A673 (cell line): ENCODE data around the gene PPP1R13B. TPM values are rescaled to one million over a fixed set of nuclear protein-coding genes. Genes with fewer than 3 reads are reported as not detected.

Experiments used
- BruUV-seq: library from RNA; stranded (reverse); fragments of 400-500 nt; replicated peaks from 2 replicates; lab custom pipeline; 2021; lab: Mats Ljungman, UMichigan
- CTCF ChIA-PET: fragments of 300-600 bp; sonication (Branson Sonifier 250); formaldehyde crosslinking; loops from one replicate; lab custom pipeline; 2022; ENCODE audit warnings: antibody characterized with exemption; lab: Charles Lee
- POLR2A ChIA-PET: fragments of 300-600 bp; sonication (Branson Sonifier 250); formaldehyde crosslinking; loops from one replicate; lab custom pipeline; 2022; ENCODE audit warnings: antibody characterized with exemption; ENCODE audit not compliant: low non-redundant PET; lab: Charles Lee
- DNase-seq: peaks from one replicate; pipeline ENCODE4 v3.0.0-alpha.2; 2015; ENCODE audit warnings: low spot score
- H3K27ac ChIP-seq: fragments of 200-600 bp; sonication (generic); 2 replicates; pipeline ENCODE4 v1.5.1; 2016; ENCODE audit warnings: mixed run types, low read depth, mild to moderate bottlenecking, mixed read lengths, antibody characterized with exemption, low read length; ENCODE audit not compliant: poor library complexity, severe bottlenecking
- H3K27me3 ChIP-seq: fragments of 200-600 bp; sonication (generic); replicated peaks from 2 replicates; pipeline ENCODE4 v1.6.1; 2017; ENCODE audit warnings: mixed run types, low read depth, mild to moderate bottlenecking, mixed read lengths, antibody characterized with exemption, low read length; ENCODE audit not compliant: insufficient read depth, poor library complexity
- H3K36me3 ChIP-seq: fragments of 200-600 bp; sonication (generic); 2 replicates; pipeline ENCODE4 v1.6.1; 2016; ENCODE audit warnings: mixed run types, mild to moderate bottlenecking, mixed read lengths, antibody characterized with exemption, low read length; ENCODE audit not compliant: insufficient read depth, poor library complexity, severe bottlenecking
- H3K4me1 ChIP-seq: fragments of 200-600 bp; sonication (generic); 2 replicates; pipeline ENCODE4 v1.6.1; 2017; ENCODE audit warnings: mixed run types, mild to moderate bottlenecking, mixed read lengths, antibody characterized with exemption, low read length; ENCODE audit not compliant: insufficient read depth, poor library complexity, severe bottlenecking
- H3K4me3 ChIP-seq: fragments of 200-600 bp; sonication (generic); 2 replicates; pipeline ENCODE4 v1.5.1; 2016; ENCODE audit warnings: low read depth, mixed run types, mild to moderate bottlenecking, mixed read lengths, low read length; ENCODE audit not compliant: poor library complexity, severe bottlenecking
- H3K9me3 ChIP-seq: fragments of 200-600 bp; sonication (generic); 2 replicates; pipeline ENCODE4 v1.6.1; 2016; ENCODE audit warnings: mixed run types, low read depth, mild to moderate bottlenecking, mixed read lengths, antibody characterized with exemption, low read length; ENCODE audit not compliant: poor library complexity, severe bottlenecking
- CTCF ChIP-seq: fragments of 300-800, 200-600 bp; sonication (generic); conservative IDR thresholded peaks from 2 replicates; pipeline ENCODE4 v1.5.1; 2017; ENCODE audit warnings: low read depth, mild to moderate bottlenecking, antibody characterized with exemption, low read length, moderate library complexity, mixed read lengths
- EZH2 ChIP-seq: fragments of 200-600 bp; sonication (generic); IDR thresholded peaks from 2 replicates; pipeline ENCODE4 v1.6.1; 2017; ENCODE audit warnings: borderline replicate concordance, low read depth, mild to moderate bottlenecking, mixed read lengths, antibody characterized with exemption, low read length; ENCODE audit not compliant: poor library complexity, severe bottlenecking
- intact Hi-C: fragments of 100-400 bp; cut with micrococcal nuclease; formaldehyde crosslinking; loops from one replicate; pipeline ENCODE4 v1.10.0; 2022; ENCODE audit not compliant: unreplicated experiment
- total RNA-seq: library from RNA; stranded (reverse); gene quantifications from 2 replicates; pipeline ENCODE4 v1.2.3, GENCODE V29; 2021

The PPP1R13B gene
- total RNA-seq, 1 experiment from 2014 or later = 4.8 TPM

GRCh38 chr14:103728141-103728540 is 119.2 kb downstream of the PPP1R13B start:
- Histone ChIP-seq H3K36me3 (peaks cover 16% of the 10 kb centered on the region), H3K4me1 (no peaks in the 10 kb centered on the region), H3K27me3 (no peaks in the 10 kb centered on the region), H3K9me3 (no peaks in the 10 kb centered on the region), H3K4me3 (no peak overlapping the region), H3K27ac (no peak overlapping the region)
- no TSS peak for BruUV-seq
- CTCF ChIA-PET = no interaction called here
- intact Hi-C loops = no loop called here
- POLR2A ChIA-PET = no interaction called here
- TF ChIP-seq CTCF (no peak), EZH2 (no peak)
- DNase-seq = no peak

DNA sequence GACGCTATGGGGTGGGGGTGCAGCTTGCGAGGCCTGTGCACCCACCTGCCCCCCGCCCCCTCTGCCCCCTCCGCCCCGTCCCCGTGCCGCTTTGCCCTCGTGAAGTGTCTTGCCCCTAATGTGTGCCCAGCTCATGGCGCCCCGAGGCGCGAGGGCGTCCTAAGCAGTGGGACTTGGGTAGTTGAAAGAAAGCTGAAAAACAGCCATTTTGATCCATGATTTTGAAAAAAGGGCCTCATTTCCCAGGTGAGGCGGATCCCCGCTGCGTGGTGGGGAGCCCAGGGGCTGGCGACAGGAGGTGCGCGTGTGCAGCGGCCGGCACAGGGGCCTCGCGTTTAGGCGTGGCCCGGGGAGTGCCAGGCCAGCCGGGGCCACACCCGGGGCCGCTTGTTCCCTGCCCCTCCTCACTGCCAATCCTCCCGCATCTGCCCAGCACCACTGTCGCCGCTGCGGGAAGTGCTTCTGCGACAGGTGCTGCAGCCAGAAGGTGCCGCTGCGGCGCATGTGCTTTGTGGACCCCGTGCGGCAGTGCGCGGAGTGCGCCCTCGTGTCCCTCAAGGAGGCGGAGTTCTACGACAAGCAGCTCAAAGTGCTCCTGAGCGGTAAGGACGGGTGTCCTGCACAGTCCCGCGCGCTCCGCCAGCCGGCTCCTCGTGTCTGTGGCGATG is 119.9 kb downstream of the PPP1R13B start:
- no peaks in the 10 kb centered on the region for H3K27me3 ChIP-seq
- CTCF ChIA-PET = no interaction called here
- H3K4me1 ChIP-seq = no peaks in the 10 kb centered on the region
- intact Hi-C loops = no loop called here
- H3K36me3 ChIP-seq = peaks cover 9% of the 10 kb centered on the region
- no peaks in the 10 kb centered on the region for H3K9me3 ChIP-seq
- POLR2A ChIA-PET = no interaction called here
- no peak for TF ChIP-seq EZH2
- no peak for TF ChIP-seq CTCF
- H3K4me3 ChIP-seq = no peak overlapping the region
- H3K27ac ChIP-seq = no peak overlapping the region
- DNase-seq = no peak
- BruUV-seq = no TSS peak

GRCh38 chr14:103726474-103726873 is 120.9 kb downstream of the PPP1R13B start:
- POLR2A ChIA-PET = no interaction called here
- H3K36me3 ChIP-seq = peaks cover 9% of the 10 kb centered on the region
- no peak for DNase-seq
- intact Hi-C loops = no loop called here
- no TSS peak for BruUV-seq
- no peaks in the 10 kb centered on the region for H3K9me3 ChIP-seq
- no peak overlapping the region for H3K27ac ChIP-seq
- TF ChIP-seq EZH2 = no peak
- no peak for TF ChIP-seq CTCF
- CTCF ChIA-PET = no interaction called here
- H3K4me1 ChIP-seq = no peaks in the 10 kb centered on the region
- H3K27me3 ChIP-seq = no peaks in the 10 kb centered on the region
- H3K4me3 ChIP-seq = no peak overlapping the region
